WERI-Rb-1 (cell line): ENCODE results near the gene ITPR1.

Experiments
- DNase-seq: peaks from one replicate; pipeline ENCODE4 v3.0.0-alpha.2; 2020
- H3K27ac ChIP-seq: fragments of 250-450 bp; sonication (Bioruptor Pico); 2 replicates; pipeline ENCODE4 v1.5.1; 2020; ENCODE audit warnings: mild to moderate bottlenecking, moderate library complexity
- H3K27me3 ChIP-seq: fragments of 250-450 bp; sonication (Bioruptor Pico); 2 replicates; pipeline ENCODE4 v1.5.1; 2021; ENCODE audit warnings: mild to moderate bottlenecking, low read depth, moderate library complexity; ENCODE audit not compliant: insufficient read depth, severe bottlenecking
- H3K36me3 ChIP-seq: fragments of 250-450 bp; sonication (Bioruptor Pico); 2 replicates; pipeline ENCODE4 v1.5.1; 2020; ENCODE audit warnings: mild to moderate bottlenecking, moderate library complexity
- H3K4me3 ChIP-seq: 2 replicates; pipeline ENCODE4 v1.5.1; 2011; ENCODE audit warnings: low read depth, mild to moderate bottlenecking, control low read depth, low read length
- H3K9me3 ChIP-seq: fragments of 250-450 bp; sonication (Bioruptor Pico); 2 replicates; pipeline ENCODE4 v1.5.1; 2021; ENCODE audit warnings: mild to moderate bottlenecking, moderate library complexity; ENCODE audit not compliant: severe bottlenecking
- CTCF ChIP-seq: IDR thresholded peaks from 2 replicates; pipeline ENCODE4 v1.5.1; 2011; ENCODE audit warnings: low read depth, mild to moderate bottlenecking, control low read depth, inconsistent platforms, low read length

Gene ITPR1

DNA sequence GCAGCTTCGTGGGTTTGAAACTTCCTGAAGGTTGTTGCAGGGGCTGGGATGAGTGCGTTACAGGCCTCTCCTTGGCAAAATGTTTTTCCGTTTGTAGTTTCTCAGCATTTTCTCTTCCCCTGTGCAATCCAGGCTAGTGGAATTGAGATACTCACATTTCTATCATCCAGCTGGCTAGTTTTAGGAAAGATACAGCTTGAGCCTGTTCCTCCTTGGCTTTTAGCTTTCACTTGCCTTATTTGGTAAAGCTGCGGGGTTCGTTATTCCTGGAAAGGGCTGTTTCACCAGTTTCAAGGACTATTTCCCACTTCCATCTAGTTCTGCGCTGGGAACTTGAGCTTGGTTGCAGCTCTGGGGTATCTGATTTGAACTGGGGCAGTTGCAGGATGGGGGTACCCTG lies 90.3 kb downstream of the ITPR1 start:
- TF ChIP-seq CTCF = no peak
- no peaks in the 10 kb centered on the region for H3K36me3 ChIP-seq
- no peak overlapping the region for H3K4me3 ChIP-seq
- H3K27ac ChIP-seq = no peak overlapping the region
- H3K27me3 ChIP-seq = no peaks in the 10 kb centered on the region
- DNase-seq = no peak
- no peaks in the 10 kb centered on the region for H3K9me3 ChIP-seq

- TF ChIP-seq CTCF = no peak
- Histone ChIP-seq H3K27ac (no peak overlapping the region), H3K4me3 (no peak overlapping the region), H3K9me3 (no peaks in the 10 kb centered on the region), H3K36me3 (no peaks in the 10 kb centered on the region), H3K27me3 (no peaks in the 10 kb centered on the region)
- no peak for DNase-seq
Measured at GRCh38 chr3:4584456-4585249, 91.5 kb downstream of the ITPR1 start.

DNA sequence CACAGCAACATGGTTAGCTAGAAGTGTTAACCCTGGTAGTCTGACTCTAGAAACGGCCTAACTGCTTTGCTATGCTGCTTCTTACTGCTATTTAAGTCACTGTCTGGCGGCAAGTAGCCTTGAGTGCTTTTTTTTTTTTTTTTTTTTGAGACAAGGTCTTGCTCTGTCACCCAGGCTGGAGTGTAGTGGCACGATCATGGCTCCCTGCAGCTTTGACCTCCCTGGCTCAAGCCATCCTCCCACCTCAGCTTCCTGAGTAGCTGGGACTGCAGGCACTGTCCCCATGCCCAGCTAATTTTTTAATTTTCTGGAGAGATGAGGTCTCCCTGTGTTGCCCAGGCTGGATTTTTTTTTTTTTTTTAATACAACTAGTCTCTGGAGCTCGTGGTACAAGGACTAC lies 93.2 kb downstream of the ITPR1 start:
- H3K4me3 ChIP-seq = no peak overlapping the region
- no peak overlapping the region for H3K27ac ChIP-seq
- no peaks in the 10 kb centered on the region for H3K9me3 ChIP-seq
- H3K36me3 ChIP-seq = no peaks in the 10 kb centered on the region
- DNase-seq = no peak
- no peak for TF ChIP-seq CTCF
- H3K27me3 ChIP-seq = no peaks in the 10 kb centered on the region

DNA sequence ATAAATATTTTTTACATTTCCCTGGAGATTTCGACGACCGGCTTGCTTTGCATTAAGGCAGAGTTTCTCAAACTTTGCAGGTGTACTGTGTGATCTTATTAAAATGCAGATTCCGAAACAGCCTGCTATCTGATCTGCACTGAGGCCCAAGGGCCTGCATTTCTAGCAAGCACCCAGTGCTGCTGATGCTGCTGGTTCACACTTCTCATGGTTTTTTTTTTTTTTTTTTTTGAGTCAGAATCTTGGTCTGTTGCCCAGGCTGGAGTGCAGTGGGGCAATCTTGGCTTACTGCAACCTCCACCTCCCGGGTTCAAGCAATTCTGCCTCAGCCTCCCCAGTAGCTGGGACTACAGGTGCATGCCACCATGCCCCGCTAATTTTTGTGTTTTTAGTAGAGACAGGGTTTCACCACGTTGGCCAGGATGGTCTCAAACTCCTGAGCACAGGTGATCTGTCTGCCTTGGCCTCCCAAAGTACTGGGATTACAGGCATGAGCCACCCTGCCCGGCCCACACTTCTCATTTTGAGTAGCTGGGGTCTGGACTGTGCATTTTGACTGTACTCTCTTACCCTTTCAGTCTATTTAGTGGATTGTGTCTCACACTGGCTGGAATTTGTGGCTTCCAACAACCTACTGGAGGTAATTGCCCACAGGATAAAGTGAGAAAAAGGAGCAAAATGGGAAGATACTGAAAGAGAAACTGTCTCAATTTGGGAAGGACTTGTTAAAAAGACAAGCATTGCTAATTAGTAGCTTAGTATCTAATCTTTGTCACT lies 94.1 kb downstream of the ITPR1 start:
- H3K27ac ChIP-seq = no peak overlapping the region
- TF ChIP-seq CTCF = no peak
- no peaks in the 10 kb centered on the region for H3K27me3 ChIP-seq
- H3K9me3 ChIP-seq = no peaks in the 10 kb centered on the region
- DNase-seq = no peak
- H3K4me3 ChIP-seq = no peak overlapping the region
- no peaks in the 10 kb centered on the region for H3K36me3 ChIP-seq

DNA sequence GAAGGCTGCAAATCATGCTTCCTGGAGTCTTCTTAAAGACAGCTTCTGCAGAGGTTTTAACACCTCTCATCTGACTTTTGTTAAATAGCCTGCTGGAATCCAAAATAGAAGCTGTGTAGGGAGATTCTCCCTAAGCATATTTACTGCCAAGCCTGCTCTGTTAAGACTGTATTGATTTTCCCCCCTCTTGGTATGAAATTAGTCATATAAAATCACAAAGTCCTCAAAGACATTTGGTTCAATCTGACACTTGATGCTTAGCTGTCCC lies 94.6 kb downstream of the ITPR1 start:
- no peaks in the 10 kb centered on the region for H3K9me3 ChIP-seq
- no peak for DNase-seq
- no peak overlapping the region for H3K27ac ChIP-seq
- H3K36me3 ChIP-seq = no peaks in the 10 kb centered on the region
- no peak overlapping the region for H3K4me3 ChIP-seq
- no peak for TF ChIP-seq CTCF
- no peaks in the 10 kb centered on the region for H3K27me3 ChIP-seq
